Heart right ventricle (tissue), 16 donors: ENCODE measurements around the gene LAMA5. TPM values are rescaled to one million over a fixed set of nuclear protein-coding genes. Genes with fewer than 3 reads are reported as not detected.

Experiments used
- ATAC-seq, 8 donors: fragments of 200-7000 bp; cut with Tn5 transposase; one replicate each; pipeline ENCODE4 v1.9.1; 2020; ENCODE audit warnings: mild to moderate bottlenecking in 8 of 8, moderate library complexity in 8 of 8, moderate number of reproducible peaks in 1 of 8
- DNase-seq, 2 donors: peaks; one replicate each; pipeline ENCODE4 v3.0.0-alpha.2; 2020
- H3K27ac ChIP-seq, 10 donors: fragments of 200-600 bp; sonication (generic) in 2 of 10; one replicate each; pipeline versions ENCODE4 v1.5.0 to v1.8.0; 2020 to 2022; ENCODE audit warnings: mild to moderate bottlenecking in 3 of 10
- H3K27me3 ChIP-seq, 7 donors: fragments of 200-600 bp; one replicate each; pipeline ENCODE4 v1.8.0; 2021 to 2022; ENCODE audit warnings: mild to moderate bottlenecking in 2 of 7
- H3K36me3 ChIP-seq, 9 donors: fragments of 200-600 bp; sonication (generic) in 1 of 9; one replicate each; pipeline versions ENCODE4 v1.5.0 to v1.8.0; 2020 to 2022; ENCODE audit warnings: mild to moderate bottlenecking in 2 of 9
- H3K4me1 ChIP-seq, 9 donors: fragments of 200-600 bp; sonication (generic) in 1 of 9; one replicate each; pipeline versions ENCODE4 v1.5.0 to v1.8.0; 2020 to 2022; ENCODE audit warnings: mild to moderate bottlenecking in 4 of 9
- H3K4me3 ChIP-seq, 10 donors: fragments of 200-600 bp; sonication (generic) in 2 of 10; one replicate each; pipeline versions ENCODE4 v1.5.0 to v1.8.0; 2020 to 2022; ENCODE audit warnings: mild to moderate bottlenecking in 7 of 10, moderate library complexity in 2 of 10
- H3K9me3 ChIP-seq, 11 donors: fragments of 200-600 bp in 10 of 11; sonication (generic) in 2 of 11; one replicate each; pipeline versions ENCODE4 v1.5.0 to v1.8.0; 2013 to 2022; ENCODE audit warnings: mild to moderate bottlenecking in 2 of 11, control low read depth in 1 of 11, moderate library complexity in 1 of 11
- WGBS, 2 donors: extraction: QIAGEN DNeasy Blood & Tissue Kit; methylation state at CpG; one replicate each; pipeline ENCODE4 v1.1.7; 2013; ENCODE audit warnings: inconsistent platforms in 1 of 2; 5-methylcytosine and 5-hydroxymethylcytosine counted together
- intact Hi-C, 10 donors: fragments of 100-400 bp; cut with DNase I; formaldehyde crosslinking; loops; one replicate each; pipeline versions ENCODE4 v1.11.1 to v1.14.2; 2022
- polyA plus RNA-seq, 2 donors: library from polyadenylated mRNA; stranded (reverse); fragments of 200-250 nt; gene quantifications; one replicate each; pipeline ENCODE4 v1.2.3, GENCODE V29; 2013
- total RNA-seq, 10 donors: library from RNA; stranded (reverse); fragmentation: NEBNext Ultra II Directional in 3 of 10; extraction: Animal tissue kit (Norgen Biotek cat#: 25700) in 3 of 10; gene quantifications; one replicate each; pipeline versions ENCODE4 v1.2.1 to v1.2.4, GENCODE V29; 2021 to 2023
- TF ChIP-seq, protein P1 (sequence below), 9 donors: fragments of 200-600 bp; sonication (generic) in 2 of 9; IDR thresholded peaks; one replicate each; pipeline versions ENCODE4 v1.5.0 to v1.8.0; 2021 to 2022; ENCODE audit warnings: antibody characterized with exemption in 9 of 9, mild to moderate bottlenecking in 5 of 9, moderate library complexity in 1 of 9
- donor health status: Arrhythmogenic right ventricular cardiomyopathy.
- donor health status: ischemic (EF 13 %, LVEDD 7.1; RV severe dilation, severe dysfunction).
- donor health status: healthy with polysubstance abuse.
- donor health status: DM: no; HTN: yes; CAD: no.
- donor health status: DM: no; HTN: no; CAD: no.
- donor health status: ischemic (EF 25% LVEDD 6.9; RV normal size, moderate dysfunction).
- donor health status: ischemic (EF 25% LVEDD 5.7; RV mildly dilated, moderate dysfunction).
- donor health status: healthy.
- donor health status: DM: yes; HTN: yes; CAD: no.
- donor health status: Ischemic cardiomyopathy.
- donor health status: ischemic (EF 35%, LVEDD 5.7; RV mildly dilated, moderate dysfunction).
- donor health status: nonischemic (EF 11% LVEDD 7.7; RV severe dilation, severe dysfunction).
- donor health status: DM: yes; HTN: yes; CAD: no.
- donor health status: PGD.
- donor health status: ischemic (EF 29% LVEDD 5.4; RV normal size, mild dysfunction).
- donor health status: nonischemic (EF 23%, LVEDD 6.1; RV moderate dilation, normal function).

Gene LAMA5
- total and polyA plus RNA-seq, 12 donors: 53.9 to 358 (median 76.5) TPM

DNA sequence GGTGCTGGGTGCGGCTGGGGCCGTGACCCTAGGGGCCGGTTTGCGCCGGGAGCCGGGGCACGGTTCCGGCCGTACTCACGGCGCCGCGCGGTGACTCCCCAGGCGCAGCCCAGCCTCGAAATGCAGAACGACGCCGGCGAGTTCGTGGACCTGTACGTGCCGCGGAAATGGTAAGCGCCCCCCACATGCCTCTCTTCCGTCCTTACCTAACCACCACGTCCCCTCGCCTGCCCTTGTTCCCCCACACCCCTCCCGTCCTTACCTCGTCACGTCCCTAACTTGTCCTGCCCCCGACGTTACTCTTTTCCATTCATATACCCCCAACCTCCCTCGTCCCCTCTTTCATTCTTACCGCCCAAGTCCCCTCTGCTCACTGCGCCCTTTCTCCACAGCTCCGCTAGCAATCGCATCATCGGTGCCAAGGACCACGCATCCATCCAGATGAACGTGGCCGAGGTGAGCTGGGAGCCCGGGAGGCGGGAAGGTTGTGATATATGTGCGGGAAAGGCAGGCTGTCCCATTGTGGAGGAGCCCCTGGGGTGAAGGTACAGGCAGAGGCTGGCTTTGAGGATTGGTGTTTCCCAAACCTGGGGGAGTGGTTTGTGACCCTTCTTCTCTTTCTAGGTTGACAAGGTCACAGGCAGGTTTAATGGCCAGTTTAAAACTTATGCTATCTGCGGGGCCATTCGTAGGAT is 20.3 kb upstream of the LAMA5 start:
- Histone ChIP-seq H3K27ac (peak overlapping the region; percentile 79 to 99 (median 96)), H3K4me3 (peak overlapping the region; percentile 76 to 100 (median 92)), H3K36me3 (peaks cover 0 to 50% (median 18%) of the 10 kb centered on the region in 9 donors), H3K4me1 (peaks cover 8 to 40% (median 27%) of the 10 kb centered on the region in 9 donors), H3K27me3 (no peaks in the 10 kb centered on the region), H3K9me3 (no peaks in the 10 kb centered on the region)
- ATAC-seq (no peak), DNase-seq (no peak)
- intact Hi-C loops: loop anchor here in 7 of 10 donors (2.0 to 10.0 kb wide), 5 partner anchors 85 to 373 kb away; partner anchors contain the start of genes ADRM1 (in 3 of the 7) and MTG2 (in 2 of the 7)
- TF ChIP-seq, protein P1, sequence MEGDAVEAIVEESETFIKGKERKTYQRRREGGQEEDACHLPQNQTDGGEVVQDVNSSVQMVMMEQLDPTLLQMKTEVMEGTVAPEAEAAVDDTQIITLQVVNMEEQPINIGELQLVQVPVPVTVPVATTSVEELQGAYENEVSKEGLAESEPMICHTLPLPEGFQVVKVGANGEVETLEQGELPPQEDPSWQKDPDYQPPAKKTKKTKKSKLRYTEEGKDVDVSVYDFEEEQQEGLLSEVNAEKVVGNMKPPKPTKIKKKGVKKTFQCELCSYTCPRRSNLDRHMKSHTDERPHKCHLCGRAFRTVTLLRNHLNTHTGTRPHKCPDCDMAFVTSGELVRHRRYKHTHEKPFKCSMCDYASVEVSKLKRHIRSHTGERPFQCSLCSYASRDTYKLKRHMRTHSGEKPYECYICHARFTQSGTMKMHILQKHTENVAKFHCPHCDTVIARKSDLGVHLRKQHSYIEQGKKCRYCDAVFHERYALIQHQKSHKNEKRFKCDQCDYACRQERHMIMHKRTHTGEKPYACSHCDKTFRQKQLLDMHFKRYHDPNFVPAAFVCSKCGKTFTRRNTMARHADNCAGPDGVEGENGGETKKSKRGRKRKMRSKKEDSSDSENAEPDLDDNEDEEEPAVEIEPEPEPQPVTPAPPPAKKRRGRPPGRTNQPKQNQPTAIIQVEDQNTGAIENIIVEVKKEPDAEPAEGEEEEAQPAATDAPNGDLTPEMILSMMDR (IDR thresholded peaks at IDR 0.05): no peak
- whole genome bisulfite sequencing, 2 donors: 4 to 7% methylated on average over 27 to 47 of the region's 47 CpGs

DNA sequence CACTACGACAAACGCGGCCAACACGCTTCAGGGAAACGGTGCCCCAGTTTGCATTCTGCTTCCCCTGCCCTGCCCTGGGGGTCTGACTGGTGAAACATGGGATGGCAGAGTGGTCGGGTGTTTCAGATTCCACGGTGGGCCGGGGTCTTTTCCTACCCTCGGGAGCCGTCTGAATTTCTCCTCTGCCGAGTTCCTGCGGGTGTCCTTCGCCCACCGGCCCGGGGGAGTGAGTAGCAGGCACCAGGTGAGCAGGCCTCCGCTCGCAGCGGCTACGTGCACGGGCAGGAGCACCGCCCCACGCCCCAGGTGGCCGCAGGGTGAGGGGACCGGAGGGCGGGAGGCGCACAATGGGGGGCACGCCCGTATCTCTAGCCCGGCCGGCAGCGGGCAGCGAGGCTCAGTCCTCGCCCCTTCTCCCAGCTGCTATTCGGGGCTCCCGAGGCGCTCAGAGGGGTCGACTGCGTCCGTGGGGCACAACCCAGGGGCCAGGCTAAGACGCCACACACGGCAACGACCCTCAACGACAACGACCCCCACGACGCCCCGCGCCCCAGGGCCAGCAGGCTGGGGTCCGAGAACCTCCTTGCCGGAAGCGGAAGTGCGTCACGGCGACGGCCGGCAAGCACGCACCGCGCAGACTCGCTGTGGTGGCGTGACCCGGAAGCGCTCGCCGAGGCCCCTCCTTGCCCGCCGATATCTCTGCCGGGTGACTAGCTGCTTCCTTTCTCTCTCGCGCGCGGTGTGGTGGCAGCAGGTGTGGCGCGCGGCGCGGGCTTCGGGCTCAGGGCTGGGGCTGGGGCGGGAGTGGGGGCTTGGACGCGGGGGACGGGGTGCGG is 19.5 kb upstream of the LAMA5 start, which contains the start of gene RPS21:
TSS of gene RPS21 (plus strand) at position 721 of the 836 bp plus-strand sequence. CDS start 236 bp downstream, outside the sequence.
- Histone ChIP-seq H3K4me3 (peak within 1 kb of the TSS; percentile 76 to 100 (median 92)), H3K36me3 (peaks cover 0 to 44% (median 18%) of the 10 kb centered on the region in 9 donors), H3K27ac (peak within 1 kb of the TSS; percentile 79 to 99 (median 96)), H3K9me3 (no peaks in the 10 kb centered on the region), H3K4me1 (peaks cover 9 to 47% (median 34%) of the 10 kb centered on the region in 9 donors), H3K27me3 (no peaks in the 10 kb centered on the region)
- peak; percentile 93 to 95 for DNase-seq
- ATAC-seq: peak; percentile 91 to 96 (median 95)
- 0 to 1% methylated on average over 82 to 83 of the region's 83 CpGs for WGBS, 2 donors
- intact Hi-C loops: loop anchor here in 7 of 10 donors (2.0 to 10.0 kb wide), 5 partner anchors 84 to 372 kb away; partner anchors contain the start of genes ADRM1 (in 3 of the 7) and MTG2 (in 2 of the 7)
- TF ChIP-seq, protein P1 (IDR thresholded peaks at IDR 0.05): peak in 1 of 9 donors; percentile 12

DNA sequence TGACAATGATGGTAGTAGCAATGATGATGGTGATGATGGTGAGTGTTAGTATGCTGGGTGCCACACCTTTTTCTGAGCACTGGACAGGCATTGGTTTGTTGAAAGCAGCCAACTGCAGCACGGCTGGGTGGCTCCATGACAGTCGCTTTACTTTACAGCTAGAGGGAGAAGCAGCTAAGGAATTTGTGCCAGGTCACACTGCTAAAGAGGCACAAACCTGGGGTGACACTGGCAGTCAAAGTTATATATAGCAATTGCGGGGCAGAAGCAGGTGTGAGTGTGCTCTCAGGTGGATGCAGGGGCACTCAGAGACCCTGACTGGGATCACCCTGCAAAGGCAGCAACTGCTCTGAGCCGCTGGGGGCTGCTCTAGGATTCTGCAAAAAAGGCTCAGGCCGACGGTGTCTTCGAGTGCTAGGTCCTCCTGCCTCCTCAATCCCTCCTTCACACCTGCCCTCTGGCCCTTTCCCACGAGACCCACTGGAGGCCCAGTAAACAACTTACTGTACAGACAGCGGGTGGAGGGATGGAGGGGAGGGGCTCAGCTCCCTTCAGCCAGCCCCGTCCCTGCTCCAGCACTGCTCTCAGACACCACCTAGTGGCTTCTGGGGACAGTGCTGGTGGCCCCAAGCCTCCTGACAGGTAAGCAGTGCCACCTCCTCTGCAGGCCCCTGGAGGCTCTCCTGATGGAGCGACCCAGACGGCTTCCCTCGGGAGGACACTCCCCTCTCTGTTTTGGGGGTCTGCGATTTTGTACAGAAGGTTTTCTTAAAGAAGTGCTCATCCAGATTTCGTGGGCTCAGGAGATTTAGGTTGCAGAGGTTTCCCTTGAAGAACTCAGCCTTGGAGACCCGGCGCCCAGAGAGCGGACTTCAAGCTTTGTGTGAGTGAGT is 15.4 kb upstream of the LAMA5 start:
- Histone ChIP-seq H3K27me3 (no peaks in the 10 kb centered on the region), H3K4me1 (peaks cover 10 to 70% (median 46%) of the 10 kb centered on the region in 9 donors), H3K27ac (peak overlapping the region in 8 of 10 donors; percentile 4 to 85 (median 40)), H3K4me3 (peak overlapping the region in 1 of 10 donors; percentile 4), H3K36me3 (peaks cover 0 to 5% (median 0%) of the 10 kb centered on the region in 9 donors), H3K9me3 (no peaks in the 10 kb centered on the region)
- peak; percentile 75 to 76 for DNase-seq
- WGBS, 2 donors: 37 to 41% methylated on average over 18 of the region's 18 CpGs
- intact Hi-C loops: loop anchor here in 6 of 10 donors (1.0 to 10.0 kb wide), 7 partner anchors 30 to 368 kb away; partner anchors contain the start of genes ADRM1 (in 6 of the 6) and MTG2 (in 2 of the 6)
- ATAC-seq: peak; percentile 55 to 71 (median 62)
- TF ChIP-seq, protein P1 (IDR thresholded peaks at IDR 0.05): peak; percentile 89 to 97 (median 94)
